ENCODE measurements around the gene COL11A2.

COL11A2 gene

DNA sequence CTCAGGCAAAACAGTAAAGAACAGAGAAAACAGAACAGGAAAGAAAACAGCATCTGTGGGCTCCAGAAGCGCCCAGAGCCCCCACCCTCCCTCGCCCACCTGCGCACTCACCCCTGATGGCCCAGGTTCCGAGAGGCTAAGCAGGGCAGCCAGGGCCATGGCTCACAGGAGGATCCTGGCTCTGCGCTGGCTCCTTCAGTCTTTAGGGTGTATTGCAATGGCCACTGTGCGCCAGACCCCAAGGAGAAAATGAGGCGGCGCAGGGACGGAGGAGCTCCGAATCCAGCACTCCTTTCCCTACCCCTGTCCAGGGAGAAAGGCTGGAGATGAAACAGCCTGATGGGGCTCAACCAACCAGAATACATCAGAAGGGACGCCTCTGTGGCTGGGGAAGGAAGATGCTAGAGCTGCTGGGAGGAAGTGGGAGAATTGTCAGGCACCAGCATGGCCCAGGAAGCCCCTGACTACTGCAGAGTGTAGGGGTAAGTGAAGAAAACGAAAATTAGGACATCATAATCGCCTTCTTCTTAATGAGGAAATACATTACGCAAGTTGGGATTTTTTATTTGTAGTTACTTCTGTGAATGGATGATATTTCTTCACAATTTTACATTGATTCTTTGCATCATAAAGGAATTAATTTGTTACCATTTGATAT, 49.0 kb downstream of the COL11A2 start:
- DNase-seq (ENCODE audit: insufficient read length, low spot score), result no peak
- no peak for TF ChIP-seq POU2F2 (IDR thresholded peaks at IDR 0.05; ENCODE audit: low read depth, low read length)
- TF ChIP-seq SPI1 (IDR thresholded peaks at IDR 0.05; ENCODE audit: low read depth, low read length), result peak; percentile 43
- no peak for TF ChIP-seq POLR2AphosphoS5 (IDR thresholded peaks at IDR 0.05; ENCODE audit: low read depth, low read length)
- TF ChIP-seq PAX5 (IDR thresholded peaks at IDR 0.05; ENCODE audit: insufficient read depth, low read length, severe bottlenecking), result no peak
- FAIRE-seq, result no peak

DNA sequence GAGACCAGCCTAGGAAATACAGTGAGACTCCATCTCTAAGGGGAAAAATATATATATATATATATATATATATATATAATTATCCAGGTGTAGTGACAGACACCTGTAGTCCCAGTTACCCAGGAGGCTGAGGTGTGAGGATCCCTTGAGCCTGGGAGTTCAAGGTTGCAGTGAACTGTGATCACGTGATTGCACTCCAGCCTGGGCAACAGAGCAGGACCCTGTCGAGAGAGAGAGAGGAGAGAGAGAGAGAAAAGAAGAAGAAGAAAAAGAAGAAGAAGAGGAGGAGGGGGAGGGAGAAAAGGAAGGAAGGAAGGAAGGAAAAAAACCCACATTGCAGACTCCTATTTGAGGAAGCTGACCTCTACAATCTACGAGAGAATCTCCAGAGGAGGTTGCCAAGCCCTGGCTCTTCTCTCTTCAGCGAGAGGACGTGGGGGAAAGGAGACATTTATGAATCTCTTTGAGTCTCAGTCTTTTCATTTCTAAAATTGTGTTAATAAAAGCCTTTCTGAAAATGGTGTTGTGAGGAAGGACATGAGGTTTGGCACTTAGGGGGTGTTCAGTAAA, 49.7 kb downstream of the COL11A2 start:
- TF ChIP-seq TAF1 (IDR thresholded peaks at IDR 0.05; ENCODE audit: low read depth, low read length), result no peak
- no peak for TF ChIP-seq SPI1 (IDR thresholded peaks at IDR 0.05; ENCODE audit: low read depth, low read length)
- no peak for TF ChIP-seq POLR2A (IDR thresholded peaks at IDR 0.05; ENCODE audit: low read depth, low read length)
- TF ChIP-seq PAX5 (IDR thresholded peaks at IDR 0.05; ENCODE audit: insufficient read depth, low read length, severe bottlenecking), result no peak
- TF ChIP-seq POLR2AphosphoS5 (IDR thresholded peaks at IDR 0.05; ENCODE audit: low read depth, low read length), result no peak
- TF ChIP-seq POU2F2 (IDR thresholded peaks at IDR 0.05; ENCODE audit: low read depth, low read length), result no peak
- FAIRE-seq (no peak), DNase-seq (ENCODE audit: insufficient read length, low spot score) (no peak)

DNA sequence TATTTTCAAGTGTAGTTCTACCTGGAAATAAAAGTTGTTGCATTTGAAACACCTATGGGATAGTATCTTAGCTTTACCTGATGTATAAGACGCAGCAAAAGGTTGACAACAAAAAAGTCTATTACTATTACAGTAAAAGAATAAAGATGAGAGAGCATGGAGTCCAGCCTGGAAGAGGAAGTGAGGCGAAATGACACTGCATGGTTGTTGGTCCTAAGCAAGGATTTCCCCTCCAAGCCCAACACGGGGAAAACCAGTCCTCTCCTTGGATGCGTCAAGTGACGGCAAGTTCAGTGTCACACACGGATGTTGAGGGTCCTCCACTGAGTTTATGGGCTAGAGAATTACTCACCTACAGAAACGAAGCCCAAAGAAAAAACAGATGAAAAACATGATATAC, 51.7 kb downstream of the COL11A2 start:
- FAIRE-seq (no peak), DNase-seq (ENCODE audit: insufficient read length, low spot score) (no peak)
- TF ChIP-seq POU2F2 (IDR thresholded peaks at IDR 0.05; ENCODE audit: low read depth, low read length) (no peak), PAX5 (IDR thresholded peaks at IDR 0.05; ENCODE audit: insufficient read depth, low read length, severe bottlenecking) (no peak), POLR2AphosphoS5 (IDR thresholded peaks at IDR 0.05; ENCODE audit: low read depth, low read length) (no peak), POLR2A (IDR thresholded peaks at IDR 0.05; ENCODE audit: low read depth, low read length) (no peak), SPI1 (IDR thresholded peaks at IDR 0.05; ENCODE audit: low read depth, low read length) (peak; percentile 79), TAF1 (IDR thresholded peaks at IDR 0.05; ENCODE audit: low read depth, low read length) (no peak)

DNA sequence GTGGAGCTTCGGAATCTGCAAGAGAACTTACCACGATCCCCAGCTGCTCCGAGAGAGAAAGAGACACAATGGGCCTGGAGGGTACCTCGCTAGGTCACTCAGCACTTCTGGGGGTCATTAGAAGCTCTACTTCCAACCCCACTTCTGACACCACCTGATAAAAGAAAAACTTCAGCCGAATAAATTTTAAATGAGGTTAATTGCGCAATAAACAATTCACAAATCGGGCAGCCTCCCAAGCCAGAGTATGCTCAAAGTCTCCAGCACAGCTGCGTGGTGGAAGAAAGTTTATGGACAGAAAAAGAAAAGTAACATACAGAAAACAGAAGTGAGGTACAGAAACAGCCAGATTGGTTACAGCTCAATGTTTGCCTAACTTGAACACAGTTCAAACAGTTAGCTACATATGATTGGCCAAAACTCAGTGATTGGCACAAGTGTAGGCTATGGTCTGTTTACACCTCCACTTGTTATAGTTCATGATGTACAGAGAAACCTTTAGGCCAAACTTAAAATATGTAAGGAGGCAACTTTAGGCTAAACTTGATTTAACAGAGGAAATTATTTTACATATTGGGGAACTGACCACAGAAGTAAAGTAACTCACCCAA, 52.6 kb downstream of the COL11A2 start:
- no peak for DNase-seq (ENCODE audit: insufficient read length, low spot score)
- no peak for FAIRE-seq
- TF ChIP-seq TAF1 (IDR thresholded peaks at IDR 0.05; ENCODE audit: low read depth, low read length) (no peak), POLR2A (IDR thresholded peaks at IDR 0.05; ENCODE audit: low read depth, low read length) (no peak), POLR2AphosphoS5 (IDR thresholded peaks at IDR 0.05; ENCODE audit: low read depth, low read length) (no peak), SPI1 (IDR thresholded peaks at IDR 0.05; ENCODE audit: low read depth, low read length) (no peak), POU2F2 (IDR thresholded peaks at IDR 0.05; ENCODE audit: low read depth, low read length) (no peak), PAX5 (IDR thresholded peaks at IDR 0.05; ENCODE audit: insufficient read depth, low read length, severe bottlenecking) (no peak)

DNA sequence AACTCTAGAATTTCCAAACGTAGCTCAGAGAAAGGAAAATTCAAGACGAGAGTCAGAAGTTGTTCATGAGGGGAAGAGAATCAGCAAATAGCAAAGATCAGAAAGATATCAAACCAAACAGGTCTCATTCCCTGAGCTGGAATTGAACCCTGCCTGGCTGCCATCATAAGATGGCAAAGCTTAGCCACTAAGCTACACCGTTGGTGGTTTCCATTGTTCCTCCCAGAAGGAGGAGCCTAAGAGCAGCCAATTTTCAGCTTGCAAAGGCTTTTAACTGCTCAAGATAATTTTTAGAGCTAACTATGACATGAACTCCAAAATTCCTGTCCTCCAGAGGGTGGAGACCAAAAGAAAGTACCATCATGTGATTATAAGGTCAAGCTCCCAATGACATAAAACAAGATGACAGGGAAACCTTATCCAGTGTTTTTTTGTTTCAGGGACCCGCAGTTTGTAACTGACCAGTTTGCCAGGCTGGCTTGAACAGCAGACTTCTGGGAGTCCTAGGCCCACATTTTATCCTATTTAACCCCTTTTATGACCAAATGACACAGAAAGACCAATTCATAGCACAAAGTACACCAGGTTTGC, 55.9 kb downstream of the COL11A2 start:
- FAIRE-seq, result no peak
- no peak for DNase-seq (ENCODE audit: insufficient read length, low spot score)
- TF ChIP-seq POLR2AphosphoS5 (IDR thresholded peaks at IDR 0.05; ENCODE audit: low read depth, low read length) (no peak), SPI1 (IDR thresholded peaks at IDR 0.05; ENCODE audit: low read depth, low read length) (no peak), TAF1 (IDR thresholded peaks at IDR 0.05; ENCODE audit: low read depth, low read length) (no peak), POLR2A (IDR thresholded peaks at IDR 0.05; ENCODE audit: low read depth, low read length) (no peak), PAX5 (IDR thresholded peaks at IDR 0.05; ENCODE audit: insufficient read depth, low read length, severe bottlenecking) (no peak), POU2F2 (IDR thresholded peaks at IDR 0.05; ENCODE audit: low read depth, low read length) (no peak)

DNA sequence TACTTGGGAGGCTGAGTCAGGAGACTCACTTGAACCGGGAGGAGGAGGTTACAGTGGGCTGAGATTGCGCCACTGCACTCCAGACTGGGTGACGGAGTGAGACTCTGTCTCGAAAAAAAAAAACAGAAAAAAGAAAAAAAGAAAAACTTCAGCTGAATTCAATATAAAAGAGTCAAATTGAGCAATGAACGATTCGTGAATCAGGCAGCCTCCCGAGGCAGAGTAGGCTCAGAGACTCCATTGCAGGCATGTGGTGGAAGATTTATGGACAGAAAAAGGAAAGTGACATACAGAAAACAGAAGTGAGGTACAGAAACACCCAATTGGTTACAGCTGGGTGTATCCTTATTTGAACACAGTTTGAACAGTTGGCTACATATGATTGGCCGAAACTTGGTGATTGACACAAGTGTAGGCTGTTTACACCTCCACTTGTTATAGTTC, 60.2 kb downstream of the COL11A2 start:
- FAIRE-seq, result no peak

DNA sequence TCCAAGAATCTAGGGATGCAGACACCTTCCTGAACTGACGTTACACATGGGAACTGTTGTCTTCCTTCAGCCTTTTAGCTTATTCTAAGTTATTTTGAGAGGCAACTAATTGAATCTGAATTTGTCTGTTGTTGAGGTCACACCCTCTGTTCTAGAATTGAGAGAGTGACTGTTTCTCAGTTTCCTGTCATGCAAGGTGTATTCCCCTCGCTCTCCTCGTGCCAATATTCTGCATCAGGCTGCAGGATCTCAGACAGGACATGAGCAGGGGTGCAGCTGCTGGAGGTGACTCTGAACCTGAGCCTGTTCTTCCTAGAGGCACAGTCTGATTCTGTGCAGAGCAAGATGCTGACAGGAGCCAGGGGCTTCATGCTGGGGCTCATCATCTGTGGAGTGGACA, 63.9 kb downstream of the COL11A2 start:
- FAIRE-seq (peak; percentile 54), DNase-seq (ENCODE audit: insufficient read length, low spot score) (no peak)
- TF ChIP-seq POU2F2 (IDR thresholded peaks at IDR 0.05; ENCODE audit: low read depth, low read length), result no peak
- TF ChIP-seq POLR2A (IDR thresholded peaks at IDR 0.05; ENCODE audit: low read depth, low read length), result no peak
- no peak for TF ChIP-seq SPI1 (IDR thresholded peaks at IDR 0.05; ENCODE audit: low read depth, low read length)
- TF ChIP-seq PAX5 (IDR thresholded peaks at IDR 0.05; ENCODE audit: insufficient read depth, low read length, severe bottlenecking), result no peak
- no peak for TF ChIP-seq POLR2AphosphoS5 (IDR thresholded peaks at IDR 0.05; ENCODE audit: low read depth, low read length)
- no peak for TF ChIP-seq TAF1 (IDR thresholded peaks at IDR 0.05; ENCODE audit: low read depth, low read length)

More for the DNA sequence above, 60.2 kb downstream of the COL11A2 start:
- no peak for TF ChIP-seq POLR2A (IDR thresholded peaks at IDR 0.05; ENCODE audit: low read depth, low read length)
- DNase-seq (ENCODE audit: insufficient read length, low spot score), result no peak

DNA sequence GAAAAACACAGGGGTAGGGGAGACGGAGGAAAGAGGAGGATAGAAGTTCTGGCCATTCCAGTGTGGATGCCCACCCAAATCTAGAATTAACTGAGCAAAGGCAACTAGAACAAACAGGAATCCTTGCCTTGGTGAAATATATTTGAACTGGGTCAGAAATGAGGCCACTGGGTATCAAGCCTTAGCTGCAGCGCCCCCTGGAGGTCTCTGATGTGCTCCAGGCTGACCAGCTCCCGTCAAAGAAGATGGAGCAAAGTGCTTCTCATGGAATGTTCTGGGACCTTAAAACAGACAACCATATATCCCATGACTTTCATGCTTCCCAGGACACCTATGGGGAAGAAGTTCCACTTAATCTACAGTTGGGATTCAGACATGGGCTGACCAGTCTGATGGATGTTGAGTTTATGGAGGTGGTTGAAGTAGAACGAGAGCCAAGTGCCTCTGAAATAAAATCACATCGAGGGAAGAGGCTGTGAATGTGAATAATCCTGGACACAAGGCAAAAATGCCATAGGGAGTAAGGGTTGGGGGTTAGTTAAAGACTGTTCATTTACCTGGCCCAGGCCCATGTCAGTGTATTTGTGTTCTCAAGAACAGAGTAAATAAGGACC, 66.1 kb downstream of the COL11A2 start:
- no peak for TF ChIP-seq TAF1 (IDR thresholded peaks at IDR 0.05; ENCODE audit: low read depth, low read length)
- TF ChIP-seq PAX5 (IDR thresholded peaks at IDR 0.05; ENCODE audit: insufficient read depth, low read length, severe bottlenecking), result no peak

DNA sequence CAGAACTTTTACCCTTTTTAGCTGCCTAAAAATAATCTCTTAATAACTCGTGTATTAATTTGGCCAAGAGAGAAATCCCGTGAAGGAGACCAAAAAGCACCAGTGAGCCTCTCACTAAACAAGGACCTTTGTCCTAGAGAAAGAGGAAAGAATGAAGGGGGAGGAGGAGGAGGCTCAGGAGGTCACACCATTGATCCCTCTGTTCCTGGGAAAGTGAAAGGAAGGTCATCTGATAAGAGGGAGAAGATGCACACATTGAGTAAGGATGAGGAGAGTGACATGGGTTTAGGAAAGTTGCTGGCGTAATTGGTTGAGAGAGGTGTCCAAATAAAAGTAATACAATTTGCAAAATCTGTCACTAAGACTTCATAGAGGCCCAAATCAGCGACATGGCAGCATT, 67.3 kb downstream of the COL11A2 start:
- TF ChIP-seq PAX5 (IDR thresholded peaks at IDR 0.05; ENCODE audit: insufficient read depth, low read length, severe bottlenecking) (no peak), SPI1 (IDR thresholded peaks at IDR 0.05; ENCODE audit: low read depth, low read length) (no peak), TAF1 (IDR thresholded peaks at IDR 0.05; ENCODE audit: low read depth, low read length) (no peak), POLR2A (IDR thresholded peaks at IDR 0.05; ENCODE audit: low read depth, low read length) (no peak), POU2F2 (IDR thresholded peaks at IDR 0.05; ENCODE audit: low read depth, low read length) (no peak), POLR2AphosphoS5 (IDR thresholded peaks at IDR 0.05; ENCODE audit: low read depth, low read length) (no peak)
- no peak for FAIRE-seq
- no peak for DNase-seq (ENCODE audit: insufficient read length, low spot score)

More for the DNA sequence above, 66.1 kb downstream of the COL11A2 start:
- FAIRE-seq (peak; percentile 26), DNase-seq (ENCODE audit: insufficient read length, low spot score) (no peak)
